DLD1 (cell line): ENCODE data around the gene AKNA.

ENCODE experiments used
- in situ Hi-C: cut with HindIII; loops from 2 replicates; pipeline ENCODE4 v1.10.0; 2017; ENCODE audit warnings: low sequenced_read_pairs

Gene AKNA

DNA sequence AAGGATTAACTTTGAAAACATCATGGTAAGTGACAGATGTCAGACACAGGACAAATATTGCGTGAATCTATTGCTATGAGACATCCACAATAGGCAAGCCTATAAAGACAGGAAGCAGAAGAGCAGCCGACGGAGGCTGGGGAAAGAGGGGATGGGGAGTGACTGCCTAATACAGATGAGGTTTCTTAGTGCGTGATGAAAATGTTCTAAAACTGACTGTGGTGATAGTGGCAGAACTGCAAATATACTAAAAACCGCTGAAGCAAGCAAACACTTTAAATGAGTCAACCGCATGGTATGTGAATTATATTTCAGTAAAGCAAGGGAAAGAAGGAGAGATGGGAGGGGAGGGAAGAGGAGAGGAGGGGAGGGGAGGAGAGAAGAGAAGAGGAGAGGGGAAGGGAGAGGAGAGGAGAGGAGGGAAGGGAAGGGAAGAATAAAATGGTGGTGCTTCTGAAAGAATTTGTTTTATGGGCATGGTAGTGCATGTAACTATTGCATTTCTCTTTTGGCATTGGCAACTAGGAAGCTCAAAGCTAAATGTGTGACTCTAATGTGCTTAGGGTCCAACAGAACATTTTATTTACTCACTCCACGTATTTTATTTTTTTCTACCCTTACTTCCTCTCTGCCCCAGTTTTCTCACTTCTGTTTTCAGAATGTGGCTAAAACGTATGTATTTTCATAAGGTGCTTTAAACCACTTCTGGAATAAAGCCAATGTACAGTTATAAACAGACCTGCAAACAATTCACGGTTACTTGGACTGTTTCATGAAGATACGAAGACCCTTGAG, 21.3 kb downstream of the AKNA start:
- in situ Hi-C loops: no loop called here

DNA sequence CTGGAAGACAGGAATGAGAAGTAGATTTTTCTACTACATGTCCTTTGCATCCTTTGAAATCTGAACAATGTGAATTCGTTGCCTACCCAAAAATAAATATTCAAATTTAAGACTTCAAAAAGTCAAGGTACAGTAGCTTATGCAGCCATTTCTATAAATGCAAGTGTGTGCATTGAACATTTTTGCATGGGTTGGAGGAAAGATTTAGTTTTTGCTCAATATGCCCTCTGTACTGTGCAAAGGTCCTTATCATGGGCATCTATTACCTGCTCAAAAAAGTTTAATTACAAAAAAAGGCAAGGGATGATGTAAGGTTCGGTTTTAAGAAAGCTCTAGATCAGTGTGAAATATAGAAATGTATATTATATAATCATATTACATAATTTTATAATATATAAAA, 22.6 kb downstream of the AKNA start:
- in situ Hi-C loops: no loop called here

DNA sequence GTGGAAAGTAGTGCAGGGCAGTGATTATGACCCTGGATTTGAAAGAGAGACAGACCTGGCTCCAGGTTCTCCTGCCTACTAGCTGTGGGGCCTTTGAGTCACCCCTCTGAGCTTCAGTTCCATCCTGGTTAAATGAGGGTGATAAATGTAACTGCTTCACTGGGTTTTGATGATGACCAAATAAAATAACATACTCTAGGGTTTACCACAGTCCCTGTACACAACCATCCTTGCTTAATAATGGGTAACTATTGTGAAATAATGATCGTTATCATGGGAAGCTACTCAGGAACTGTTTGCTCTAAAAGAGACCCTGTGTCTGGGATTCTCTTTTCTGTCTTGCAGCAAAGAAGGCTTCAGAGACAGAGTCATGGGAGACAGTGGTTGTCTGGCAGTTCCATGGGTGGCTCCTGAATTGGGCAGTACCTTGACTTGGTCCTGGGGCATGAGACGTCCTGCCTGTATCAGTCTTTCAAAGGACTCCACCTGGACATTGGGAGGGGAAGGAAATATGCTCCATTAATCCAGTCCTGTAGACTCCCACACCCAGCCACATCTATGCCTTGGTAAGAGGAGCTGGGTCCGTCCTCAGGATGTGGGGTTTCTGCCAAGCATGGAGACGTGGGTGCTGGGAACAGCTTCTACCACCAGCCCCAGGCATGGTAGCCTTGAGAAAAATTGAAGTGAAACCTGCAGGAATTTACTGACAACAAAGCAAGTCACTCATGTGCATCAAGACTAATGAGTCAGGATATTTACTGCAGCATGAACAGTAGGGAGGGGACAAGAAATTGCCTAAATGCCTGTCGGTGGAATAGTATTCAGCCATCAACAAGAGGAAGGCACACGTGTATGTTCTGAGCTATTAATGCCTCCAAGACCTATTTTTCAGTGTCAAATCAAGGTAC, 23.4 kb downstream of the AKNA start:
- in situ Hi-C loops: no loop called here

DNA sequence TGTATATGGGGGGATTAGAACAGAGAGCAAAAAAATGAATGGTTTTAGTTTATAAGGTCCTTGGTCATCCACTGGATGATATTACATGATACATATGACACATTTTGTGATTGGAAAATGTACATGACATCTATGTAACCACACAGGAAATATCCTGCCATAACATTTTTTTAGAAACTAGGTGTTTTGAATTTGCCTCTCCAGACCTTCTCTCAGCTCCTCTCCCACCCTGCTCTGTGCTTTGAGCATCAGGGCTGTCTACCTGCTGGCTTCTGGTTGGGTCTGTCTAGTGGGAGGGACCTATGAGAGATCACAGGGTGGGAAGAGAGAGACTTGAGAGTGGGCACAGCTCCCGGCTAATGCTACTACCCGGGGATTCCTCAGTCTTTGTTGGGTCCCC, 24.4 kb downstream of the AKNA start:
- in situ Hi-C loops: no loop called here

DNA sequence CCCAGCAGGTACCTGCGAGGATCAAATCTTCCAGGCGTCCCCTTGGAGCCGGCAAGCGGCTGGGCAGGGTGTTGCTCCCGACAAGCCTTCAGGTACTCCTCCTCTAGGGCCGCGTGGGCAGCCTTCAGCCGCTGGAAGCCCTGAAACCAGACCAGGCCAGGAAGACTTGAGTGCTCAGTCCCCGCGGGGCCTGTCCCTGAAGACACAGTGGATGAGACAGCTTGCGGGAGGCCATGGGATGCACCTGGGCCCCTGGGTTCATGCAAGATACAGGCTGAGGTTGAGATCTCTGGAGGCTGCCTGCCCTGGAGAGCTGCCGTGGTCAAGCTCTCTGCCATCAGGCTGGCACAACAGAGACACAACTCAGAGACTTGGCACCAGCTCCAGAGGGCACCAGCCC, 25.4 kb downstream of the AKNA start:
- in situ Hi-C loops: no loop called here

DNA sequence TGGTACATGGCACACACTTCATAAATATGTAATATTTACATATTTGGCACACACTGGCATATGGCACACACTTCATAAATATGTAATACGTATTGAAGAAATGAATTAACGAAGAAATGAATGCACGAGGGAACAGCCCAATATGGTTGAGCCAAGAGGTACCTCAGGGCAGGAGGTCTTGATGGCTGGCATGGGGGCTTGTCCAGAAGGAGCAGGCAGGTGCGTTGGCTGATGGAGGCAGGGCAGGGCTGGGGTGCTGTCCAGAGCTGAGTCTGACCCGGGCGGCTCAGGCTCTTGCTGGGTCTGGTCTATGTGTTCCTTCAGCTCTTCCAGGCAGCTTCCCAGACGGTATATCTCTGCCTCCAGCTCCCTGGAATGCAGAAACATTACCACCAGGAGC, 26.2 kb downstream of the AKNA start:
- in situ Hi-C loops: no loop called here

DNA sequence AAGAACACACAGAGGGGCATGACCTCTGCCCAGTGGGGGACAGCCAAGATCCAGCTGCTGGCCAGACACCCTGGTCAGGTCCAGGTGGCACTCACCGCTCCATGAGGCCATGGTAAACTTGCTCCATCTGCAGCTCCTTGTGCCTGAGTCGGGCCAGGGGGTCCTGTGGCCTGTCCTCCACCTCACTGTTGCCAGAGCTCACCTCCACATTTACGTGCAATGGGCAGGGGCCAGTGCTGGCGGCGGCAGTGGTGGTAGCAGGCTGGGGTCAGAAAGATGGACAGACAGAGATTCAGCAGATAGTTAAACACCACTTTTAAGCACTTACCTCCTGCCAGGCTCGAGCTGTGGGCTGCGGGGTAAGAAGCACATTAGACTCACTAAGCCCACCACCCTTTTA, 28.0 kb downstream of the AKNA start:
- in situ Hi-C loops: no loop called here

DNA sequence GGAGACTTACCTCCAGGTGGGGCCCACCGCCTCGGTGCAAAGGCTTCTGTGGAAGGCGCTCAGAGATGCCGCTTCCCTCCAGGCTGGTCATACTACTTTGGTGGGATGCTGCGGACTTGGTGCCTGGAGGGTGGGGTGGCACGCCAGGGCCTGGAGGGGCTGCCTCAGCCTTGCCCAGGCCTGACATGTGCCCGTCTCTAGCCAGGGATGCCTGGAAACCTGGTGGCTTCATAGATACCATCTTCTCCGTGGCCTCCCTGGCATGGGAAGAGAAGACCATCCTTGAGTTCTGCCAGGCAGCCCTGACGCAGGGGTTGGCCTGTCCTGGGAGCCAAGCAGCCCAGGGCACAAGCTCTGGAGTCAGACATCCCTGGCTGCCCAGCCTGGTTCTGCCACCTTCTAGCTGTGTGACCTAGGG, 29.9 kb downstream of the AKNA start:
- in situ Hi-C loops: no loop called here

DNA sequence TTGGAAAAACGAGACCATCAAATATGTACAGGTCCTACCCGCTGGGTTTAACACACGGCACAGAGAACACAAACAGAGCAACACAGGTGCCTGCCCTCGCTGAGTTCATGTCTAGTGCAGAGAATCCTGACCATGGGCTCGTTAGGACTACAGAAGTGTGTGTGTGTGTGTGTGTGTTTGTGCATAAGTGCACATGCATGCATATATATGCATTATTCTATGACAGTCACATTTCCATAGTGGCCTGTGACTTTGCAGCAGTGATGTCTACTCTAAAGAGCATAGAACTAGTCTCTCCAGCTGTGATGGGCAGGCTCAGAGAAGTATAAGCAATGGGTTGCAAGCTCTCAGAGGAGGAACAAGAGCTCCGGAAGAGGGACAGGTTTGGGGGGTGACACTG, 30.4 kb downstream of the AKNA start:
- in situ Hi-C loops: no loop called here

DNA sequence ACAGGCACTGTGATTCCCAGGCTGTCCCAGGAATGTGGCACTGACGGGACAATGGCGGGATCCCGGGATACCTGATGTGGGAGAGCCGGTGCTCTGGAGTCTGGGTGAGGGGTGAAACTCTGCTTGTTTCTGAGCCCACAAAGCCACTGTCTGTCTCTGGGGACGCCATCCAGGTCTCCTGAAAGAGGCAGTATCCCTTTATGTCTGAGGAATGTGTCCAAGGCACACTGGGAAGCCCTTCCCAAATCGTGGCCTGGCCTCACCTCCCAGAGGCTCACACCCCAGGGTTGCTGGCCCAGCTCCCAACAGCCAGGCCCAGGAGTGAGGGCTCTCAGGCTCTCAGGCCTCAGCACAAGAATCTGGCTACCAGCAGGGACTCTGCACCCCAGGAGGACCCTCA, 31.0 kb downstream of the AKNA start:
- in situ Hi-C loops: no loop called here

DNA sequence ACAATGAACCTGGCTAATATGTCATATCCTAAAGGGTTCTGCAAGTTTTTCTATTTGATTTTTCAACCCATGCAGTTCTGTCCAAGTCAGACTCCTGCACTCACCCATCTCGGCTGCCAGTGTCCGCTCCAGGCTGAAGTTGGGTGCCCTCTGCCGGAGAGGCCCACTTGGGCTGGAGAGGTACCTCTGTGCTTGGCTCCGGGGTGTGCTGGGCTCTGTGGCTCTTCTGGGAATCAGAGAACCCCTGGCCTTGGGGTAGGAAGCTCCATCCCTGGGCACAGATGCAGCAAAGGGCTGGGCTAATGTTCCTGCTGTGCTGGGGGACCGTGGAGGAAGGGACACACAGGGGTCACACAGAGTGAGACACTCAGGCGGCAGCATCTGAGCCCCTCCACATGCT, 32.0 kb downstream of the AKNA start:
- in situ Hi-C loops: no loop called here

DNA sequence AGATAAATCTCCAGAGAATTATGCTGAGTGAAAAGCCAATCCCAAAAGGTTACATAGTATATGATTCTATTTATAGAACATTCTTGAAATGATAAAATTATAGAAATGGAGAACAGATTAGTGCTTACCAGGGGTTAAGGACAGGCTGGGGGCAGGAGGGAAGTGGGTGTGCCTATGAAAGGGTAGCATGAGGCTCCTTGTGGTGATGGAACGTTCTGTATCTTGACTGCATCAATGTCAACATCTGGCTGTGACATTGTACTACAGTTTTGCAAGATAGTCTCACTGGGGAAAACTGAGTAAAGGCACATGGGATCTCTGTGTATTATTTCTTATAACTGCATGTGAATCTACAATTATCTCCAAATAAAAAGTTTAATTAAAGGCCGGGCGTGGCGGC, 35.9 kb downstream of the AKNA start:
- in situ Hi-C loops: no loop called here

DNA sequence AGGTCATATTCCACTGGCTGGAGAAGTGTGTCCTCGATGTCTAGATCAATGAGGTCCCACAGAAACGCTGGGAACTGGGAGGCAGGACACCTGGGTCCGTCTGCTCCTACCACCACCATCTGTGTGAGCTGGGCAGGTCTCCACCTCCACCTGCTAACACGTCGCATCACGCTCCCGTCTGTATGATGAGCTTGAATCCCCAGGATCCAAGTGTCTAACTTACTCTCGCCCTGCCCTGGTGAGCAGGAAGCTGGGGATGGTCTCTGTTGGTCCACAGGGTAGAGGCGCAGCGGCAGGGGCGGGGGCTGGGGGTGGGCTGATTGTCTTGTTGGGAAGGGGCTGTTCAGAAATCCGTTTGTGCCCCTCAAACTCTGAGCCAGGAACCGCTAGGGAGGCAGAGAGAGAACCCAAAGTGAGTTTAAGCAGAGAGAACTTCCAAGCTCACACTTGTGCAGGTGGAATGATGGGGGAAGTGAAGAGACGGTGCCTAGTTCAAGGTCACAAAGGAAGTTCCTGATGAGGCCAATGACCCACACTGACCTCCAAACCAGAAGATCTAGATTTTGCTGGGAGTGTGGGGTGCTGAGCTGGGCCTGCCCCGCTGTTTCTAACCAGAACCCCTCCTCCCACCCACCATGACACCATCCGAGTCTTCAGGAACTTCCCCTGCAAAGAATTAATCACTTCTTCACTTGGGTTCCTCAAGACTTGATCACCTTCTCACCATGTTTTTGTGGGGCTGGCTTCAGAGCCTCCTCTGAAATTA, 37.0 kb downstream of the AKNA start:
- in situ Hi-C loops: no loop called here

DNA sequence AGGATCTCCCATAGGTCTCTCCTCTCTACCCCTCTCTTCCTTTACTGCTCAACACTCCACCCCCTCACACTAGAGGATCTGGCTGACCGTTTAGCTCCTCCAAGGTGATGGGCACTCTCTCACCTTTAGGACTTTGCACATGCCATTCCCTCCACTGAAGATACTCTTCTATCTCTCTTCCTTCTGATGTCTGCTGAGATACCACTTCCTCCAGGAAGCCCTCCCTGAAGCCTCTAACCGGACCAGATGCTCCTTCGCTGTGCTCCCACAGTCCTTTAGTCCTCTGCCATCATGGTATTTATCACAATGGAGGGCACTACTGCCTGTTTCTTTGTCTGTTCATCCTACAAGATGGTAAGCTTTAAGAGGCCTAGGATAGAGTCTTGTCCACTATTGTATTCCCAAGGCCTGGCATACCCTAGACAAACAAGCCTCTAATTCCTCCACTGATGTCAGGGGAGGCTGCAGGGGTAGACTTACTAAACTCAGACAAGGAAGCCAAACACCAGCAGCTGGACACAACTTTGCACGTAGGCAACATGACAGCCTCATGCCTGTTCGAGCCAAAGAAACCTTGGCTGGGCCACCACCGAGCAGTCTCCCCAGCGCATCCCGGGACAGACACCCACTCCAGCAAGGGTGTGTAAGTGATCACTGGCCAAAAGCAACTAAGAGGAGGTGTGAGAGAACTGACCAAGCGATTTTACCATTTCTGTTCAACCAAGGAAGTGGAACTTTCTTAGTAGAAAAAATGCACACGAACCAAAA, 37.9 kb downstream of the AKNA start:
- in situ Hi-C loops: no loop called here

DNA sequence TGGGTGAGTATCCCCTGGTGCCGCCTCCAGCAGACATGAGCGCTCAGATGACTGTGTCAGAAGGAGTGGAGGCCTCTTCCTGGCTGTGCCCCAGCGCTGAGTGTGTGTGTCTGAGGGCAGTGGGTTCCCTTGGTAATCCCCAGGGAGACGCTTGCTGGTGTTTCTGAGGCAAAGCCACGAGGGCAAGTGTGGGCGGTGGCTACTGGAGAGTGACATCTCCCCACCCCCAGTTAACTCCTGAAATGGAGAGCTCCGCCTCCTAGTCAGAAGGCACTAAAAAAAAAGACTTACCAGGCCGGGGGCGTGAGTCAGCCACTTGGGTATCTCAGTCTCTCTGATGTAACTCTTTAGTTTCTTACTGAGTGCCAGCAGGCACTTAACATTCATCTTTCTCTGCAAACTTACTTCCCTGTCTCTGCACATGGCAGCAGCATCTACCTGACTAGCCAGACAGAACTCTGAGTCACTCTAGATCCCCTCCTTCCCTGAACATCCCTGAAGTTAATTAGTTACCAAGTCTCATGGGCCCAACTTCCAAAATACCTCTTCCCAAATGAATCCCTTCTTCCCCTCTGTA, 38.8 kb downstream of the AKNA start:
- in situ Hi-C loops: no loop called here

DNA sequence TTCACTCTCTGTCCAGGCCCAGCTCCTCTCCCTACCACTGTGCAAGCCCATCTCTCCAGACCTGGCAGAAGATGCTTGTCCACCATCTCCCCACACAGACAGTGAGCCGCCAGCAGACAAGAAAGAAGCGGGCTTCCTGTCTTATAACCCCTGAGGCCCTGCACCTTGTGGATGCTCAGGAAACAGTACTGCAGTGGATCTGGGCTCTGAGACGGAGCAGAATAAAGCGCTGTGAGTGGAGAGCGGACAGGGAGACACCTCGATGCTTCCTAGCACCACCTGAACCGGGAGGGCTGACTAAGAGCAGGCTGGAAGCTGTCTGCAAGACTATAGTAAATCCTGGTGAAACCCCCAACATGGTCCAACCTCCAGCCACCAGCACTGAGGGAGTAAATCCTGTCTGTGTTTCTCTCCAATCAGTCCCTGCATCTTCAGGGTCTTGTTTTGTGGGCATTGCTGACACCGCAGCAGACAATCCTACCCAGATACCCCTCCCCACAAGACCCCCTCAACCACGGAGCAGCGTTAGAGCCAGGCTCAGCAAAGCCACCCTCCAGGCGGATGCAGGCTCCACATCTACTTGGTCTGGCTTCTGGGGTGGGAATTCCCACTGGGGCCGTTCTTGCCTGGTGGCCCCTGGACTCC, 39.4 kb downstream of the AKNA start:
- in situ Hi-C loops: no loop called here

DNA sequence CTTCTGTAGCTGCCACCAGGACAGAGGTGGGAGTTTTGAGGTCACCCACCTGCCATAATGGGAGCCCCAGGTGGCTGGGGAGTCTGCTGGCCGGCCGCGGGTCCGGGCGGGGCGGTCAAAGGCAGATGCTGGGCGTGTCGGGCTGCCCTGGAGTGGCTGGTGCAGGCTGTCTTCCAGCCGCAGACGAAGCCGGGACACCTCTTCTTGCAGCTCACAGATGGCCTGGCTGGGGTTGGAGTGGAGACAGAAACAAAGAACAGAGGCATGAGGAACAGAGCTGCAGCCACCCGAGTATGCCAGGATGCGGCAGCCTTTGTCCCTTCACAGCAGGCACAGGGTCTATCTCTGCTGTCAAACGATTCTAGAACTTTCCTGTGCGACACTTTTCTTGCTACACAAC, 40.1 kb downstream of the AKNA start:
- in situ Hi-C loops: no loop called here

DNA sequence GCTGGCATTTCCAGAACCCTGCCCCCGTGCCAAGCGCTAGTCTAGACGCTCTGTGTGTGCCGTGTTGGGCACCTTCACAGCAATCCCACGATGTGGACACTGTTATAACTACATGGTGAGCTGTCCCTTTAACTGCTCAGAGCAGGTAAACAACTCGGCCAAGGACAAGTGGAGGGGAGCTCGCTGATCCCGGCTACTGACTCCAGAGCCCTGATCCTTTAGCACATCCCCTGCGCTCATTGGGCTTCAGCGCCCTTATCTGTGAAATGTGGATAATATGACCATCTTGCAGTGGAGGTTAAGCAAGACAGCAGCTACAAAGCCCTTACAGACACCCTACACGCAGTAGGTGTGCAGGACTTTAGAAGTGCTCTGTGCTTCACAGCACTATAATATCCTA, 41.6 kb downstream of the AKNA start:
- in situ Hi-C loops: no loop called here

DNA sequence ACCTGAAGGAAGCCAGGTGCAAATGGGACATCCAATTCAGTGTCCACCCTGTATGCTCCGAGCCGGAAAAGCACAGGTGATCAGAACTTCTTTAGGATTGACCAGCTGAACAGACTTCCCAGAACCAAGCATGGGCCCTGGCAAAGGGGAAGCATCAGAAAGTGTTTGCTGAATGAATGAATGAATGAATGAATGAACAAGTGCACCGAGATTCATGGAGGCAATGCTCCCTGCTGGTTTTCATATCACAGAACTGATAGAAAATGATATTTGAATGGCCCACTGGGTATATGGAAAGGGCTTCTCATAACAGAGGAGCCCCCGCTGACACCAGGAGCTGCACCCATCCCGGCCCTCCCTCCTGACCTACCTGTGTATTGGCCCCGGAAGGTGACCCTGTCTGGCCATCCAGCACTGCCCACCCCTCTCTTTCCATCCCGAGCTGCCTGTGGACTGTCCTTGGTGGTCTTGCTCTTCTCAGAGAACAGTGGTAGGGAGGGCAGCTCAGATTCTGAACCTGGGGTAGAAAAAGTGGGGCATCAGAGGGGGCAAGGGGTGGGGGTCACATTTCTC, 42.2 kb downstream of the AKNA start:
- in situ Hi-C loops: no loop called here

DNA sequence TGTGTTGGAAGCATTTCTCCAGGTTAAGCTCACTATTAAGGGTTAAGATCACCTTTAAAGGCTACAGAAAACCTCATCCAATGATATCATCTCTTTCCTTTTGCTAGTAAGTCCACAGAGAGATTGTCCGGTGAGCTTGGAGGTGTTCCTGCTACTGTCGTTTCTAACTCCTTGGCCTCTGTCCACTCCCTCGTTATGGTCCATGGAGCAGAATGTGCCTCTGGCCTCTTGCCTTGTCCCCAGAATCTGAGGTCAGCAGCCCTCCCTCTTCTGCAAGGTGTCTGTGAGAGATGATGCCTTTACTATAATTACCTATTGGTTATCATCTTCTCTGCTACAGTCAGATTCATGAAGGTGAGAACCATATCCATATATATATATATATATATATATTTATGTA, 43.1 kb downstream of the AKNA start:
- in situ Hi-C loops: no loop called here
